SJCRH30 (cell line): ENCODE data around the gene KIRREL1. TPM values are rescaled to one million over a fixed set of nuclear protein-coding genes. Genes with fewer than 3 reads are reported as not detected.

Experiments used
- DNase-seq, 2 experiments: peaks; one replicate each; pipeline ENCODE4 v3.0.0-alpha.2; 2015 to 2020
- H3K27ac ChIP-seq: fragments of 250-450 bp; sonication (Bioruptor Pico); 2 replicates; pipeline ENCODE4 v1.5.1; 2020; ENCODE audit warnings: mild to moderate bottlenecking, moderate library complexity
- H3K27me3 ChIP-seq: fragments of 250-450 bp; sonication (Bioruptor Pico); 2 replicates; pipeline ENCODE4 v1.5.1; 2020; ENCODE audit warnings: mild to moderate bottlenecking, moderate library complexity
- H3K36me3 ChIP-seq: fragments of 250-450 bp; sonication (Bioruptor Pico); 2 replicates; pipeline ENCODE4 v1.5.1; 2020; ENCODE audit warnings: mild to moderate bottlenecking, moderate library complexity
- H3K4me1 ChIP-seq: fragments of 250-450 bp; sonication (Bioruptor Pico); 2 replicates; pipeline ENCODE4 v1.5.1; 2020; ENCODE audit warnings: mild to moderate bottlenecking, moderate library complexity
- H3K4me3 ChIP-seq: fragments of 250-450 bp; sonication (Bioruptor Pico); 2 replicates; pipeline ENCODE4 v1.5.1; 2020; ENCODE audit warnings: mild to moderate bottlenecking, moderate library complexity
- H3K9me3 ChIP-seq: fragments of 250-450 bp; sonication (Bioruptor Pico); replicated peaks from 2 replicates; pipeline ENCODE4 v1.5.1; 2020; ENCODE audit warnings: mild to moderate bottlenecking, moderate library complexity
- total RNA-seq: library from RNA; depleted of rRNA; stranded (reverse); fragments of >200 nt; shearing (Covaris generic); gene quantifications from 2 replicates; pipeline ENCODE4 v1.2.3, GENCODE V29; 2014

The KIRREL1 gene
- total RNA-seq, 1 experiment from 2014 or later, result 26.3 TPM

DNA sequence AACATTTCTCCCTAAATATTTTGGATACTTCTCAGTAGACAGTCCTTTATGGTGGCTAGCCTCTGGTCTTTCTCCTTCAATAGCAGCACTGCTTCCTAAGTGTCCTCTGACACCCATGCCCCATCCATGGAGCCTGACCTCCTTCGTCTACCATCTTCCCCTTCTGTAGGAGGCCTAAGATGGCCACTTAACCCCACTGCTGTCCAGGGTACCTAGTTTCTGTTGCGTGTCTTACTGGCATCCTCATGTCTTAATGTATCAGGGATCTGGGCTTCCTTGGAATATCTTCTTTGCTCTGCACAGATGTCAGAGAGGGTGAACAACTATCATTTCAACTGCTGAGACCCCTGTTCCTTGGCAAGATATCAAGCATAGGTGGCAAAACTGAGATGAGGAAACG is 5.4 kb upstream of the KIRREL1 start:
- H3K4me1 ChIP-seq, result no peaks in the 10 kb centered on the region
- no peaks in the 10 kb centered on the region for H3K36me3 ChIP-seq
- H3K27me3 ChIP-seq, result 0 out of 2 replicates have a peak, but pooled peaks cover 3% of the 10 kb centered on the region
- no peaks in the 10 kb centered on the region for H3K9me3 ChIP-seq
- H3K27ac ChIP-seq, result no peak overlapping the region
- DNase-seq, result no peak
- H3K4me3 ChIP-seq, result no peak overlapping the region

DNA sequence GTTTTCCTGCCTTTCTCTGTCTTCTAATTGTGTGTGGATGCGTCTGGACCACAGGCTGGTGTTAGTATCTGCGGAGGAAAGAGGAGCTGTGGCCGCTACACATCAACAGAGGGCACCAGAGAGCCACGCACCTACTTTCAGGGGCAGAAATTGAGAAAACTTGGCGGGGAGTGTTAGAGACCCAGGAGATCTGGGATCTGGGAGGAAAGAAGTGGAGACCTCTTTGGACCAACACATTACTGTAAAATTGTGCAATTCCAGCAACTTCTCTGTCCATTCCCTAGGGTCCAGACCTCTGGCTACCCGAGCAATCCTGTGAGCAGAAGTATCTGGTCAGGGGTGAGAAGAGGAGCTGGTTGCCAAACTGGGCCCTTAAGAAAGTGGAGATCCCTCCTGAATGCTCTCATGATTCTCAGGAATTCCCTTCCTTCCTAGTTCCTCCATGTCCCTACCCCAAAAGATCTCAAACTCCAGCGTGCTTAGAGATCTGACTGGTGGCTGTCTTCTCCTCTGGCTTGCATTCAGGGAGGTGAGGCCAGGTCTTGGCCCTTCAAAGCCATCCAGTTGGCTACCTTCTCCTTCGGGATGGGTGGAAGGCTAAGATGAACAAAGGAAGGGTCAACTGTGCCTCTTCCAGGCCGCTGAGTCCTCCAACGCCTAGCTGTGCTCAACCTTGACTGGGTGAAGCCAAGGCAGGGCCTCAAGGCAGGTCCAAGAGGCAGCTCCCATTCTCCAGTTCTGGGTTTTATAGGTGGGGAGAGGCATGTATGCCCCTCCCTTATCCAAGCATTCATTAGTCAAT is 1.2 kb upstream of the KIRREL1 start:
- Histone ChIP-seq H3K27ac (no peak overlapping the region), H3K36me3 (peaks cover 2% of the 10 kb centered on the region; the same call in 1 of the 2 replicates), H3K4me1 (peaks cover 8% of the 10 kb centered on the region), H3K4me3 (no peak overlapping the region; the same call in 1 of the 2 replicates), H3K9me3 (no peaks in the 10 kb centered on the region), H3K27me3 (0 out of 2 replicates have a peak, but pooled peaks cover 3% of the 10 kb centered on the region)
- peak; percentile 53 to 79 for DNase-seq

DNA sequence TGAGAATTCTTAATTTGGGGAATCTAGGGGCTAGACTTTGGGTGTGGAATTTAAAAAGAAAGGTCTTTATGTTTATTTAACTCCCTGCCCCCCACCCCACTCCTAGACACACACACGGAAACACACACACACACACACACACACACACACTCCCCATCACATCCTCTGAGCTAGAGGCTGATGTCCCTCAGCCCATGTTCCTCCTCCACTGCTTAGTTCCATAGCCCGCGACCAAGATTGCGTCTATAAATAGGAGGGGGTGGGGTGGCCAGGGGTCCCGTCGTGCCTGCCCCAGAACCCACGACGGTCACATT is 655 bp upstream of the KIRREL1 start:
- H3K9me3 ChIP-seq, result no peaks in the 10 kb centered on the region
- H3K27me3 ChIP-seq, result 0 out of 2 replicates have a peak, but pooled peaks cover 3% of the 10 kb centered on the region
- DNase-seq, result peak in 1 of 2 experiments; percentile 48
- H3K27ac ChIP-seq, result peak overlapping the region; percentile 87; the same call in 1 of the 2 replicates
- peaks cover 2% of the 10 kb centered on the region; the same call in 1 of the 2 replicates for H3K36me3 ChIP-seq
- peaks cover 8% of the 10 kb centered on the region for H3K4me1 ChIP-seq
- H3K4me3 ChIP-seq, result peak overlapping the region; percentile 97

DNA sequence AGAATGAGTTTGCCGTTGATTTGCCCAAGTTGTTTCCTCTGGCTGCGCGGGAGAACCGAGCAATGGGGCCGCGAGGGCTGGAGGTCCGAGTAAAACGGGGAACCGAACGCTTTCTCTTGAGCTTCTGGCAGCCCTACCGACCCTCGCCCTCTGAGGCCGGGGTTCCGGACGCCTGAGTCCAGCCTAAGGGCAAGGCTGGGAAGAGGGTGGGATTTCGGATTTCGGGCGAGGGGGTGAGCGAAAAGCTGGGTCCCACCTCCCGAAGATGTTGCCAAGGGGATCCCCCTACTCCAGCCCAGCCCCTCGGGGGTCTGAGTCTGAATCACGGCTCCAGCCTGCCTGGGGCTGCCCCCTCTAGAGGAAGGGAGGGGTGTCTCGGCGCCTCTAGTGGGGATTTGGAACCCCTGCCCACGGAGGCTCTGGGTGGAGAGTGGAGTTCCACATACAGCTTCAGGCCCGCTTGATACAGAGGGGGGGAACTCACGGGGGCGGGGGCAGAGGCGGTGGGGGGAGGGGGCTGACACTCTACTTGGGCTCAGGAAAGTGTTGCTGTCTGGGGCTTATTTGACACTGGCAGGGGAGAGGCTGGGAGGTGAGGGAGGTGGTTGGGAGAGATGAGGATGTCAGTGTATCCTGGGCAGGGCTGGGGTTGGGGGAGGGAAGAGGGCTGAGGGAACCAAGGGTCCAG is 617 bp downstream of the KIRREL1 start:
- peaks cover 2% of the 10 kb centered on the region; the same call in 1 of the 2 replicates for H3K36me3 ChIP-seq
- no peaks in the 10 kb centered on the region for H3K27me3 ChIP-seq
- H3K9me3 ChIP-seq, result no peaks in the 10 kb centered on the region
- peak overlapping the region; percentile 97 for H3K4me3 ChIP-seq
- H3K4me1 ChIP-seq, result peaks cover 8% of the 10 kb centered on the region
- peak in 1 of 2 experiments; percentile 40 for DNase-seq
- peak overlapping the region; percentile 87 for H3K27ac ChIP-seq

GRCh38 chr1:157994704-157995582 is 1.5 kb downstream of the KIRREL1 start:
- Histone ChIP-seq H3K4me3 (peak overlapping the region; percentile 97), H3K9me3 (no peaks in the 10 kb centered on the region), H3K27ac (no peak overlapping the region), H3K27me3 (no peaks in the 10 kb centered on the region), H3K4me1 (peaks cover 8% of the 10 kb centered on the region), H3K36me3 (peaks cover 2% of the 10 kb centered on the region; the same call in 1 of the 2 replicates)
- DNase-seq, result no peak

GRCh38 chr1:157995583-157996169 is 2.2 kb downstream of the KIRREL1 start:
- Histone ChIP-seq H3K9me3 (no peaks in the 10 kb centered on the region), H3K27ac (no peak overlapping the region), H3K27me3 (no peaks in the 10 kb centered on the region), H3K36me3 (peaks cover 2% of the 10 kb centered on the region; the same call in 1 of the 2 replicates), H3K4me1 (peaks cover 8% of the 10 kb centered on the region), H3K4me3 (no peak overlapping the region)
- DNase-seq, result no peak

DNA sequence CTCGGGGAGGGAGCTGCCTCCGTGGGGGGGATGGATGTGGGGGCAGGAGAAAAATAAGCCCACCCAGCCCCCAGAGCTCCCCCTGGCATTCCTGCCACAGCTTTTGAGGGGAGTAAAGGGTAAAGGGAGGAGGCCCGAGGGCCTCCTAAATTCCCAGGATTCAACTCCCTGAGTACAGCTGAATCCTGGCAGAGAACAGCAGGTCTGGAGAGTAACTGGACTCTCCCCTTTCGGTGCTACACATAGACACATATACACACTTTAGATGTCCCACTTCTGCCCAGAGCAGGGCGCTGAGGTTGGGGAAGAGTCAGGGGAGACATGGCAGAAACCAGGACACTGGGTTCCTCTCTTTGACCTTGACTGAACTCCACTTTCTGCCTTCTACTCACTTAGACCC is 3.0 kb downstream of the KIRREL1 start:
- no peak overlapping the region for H3K4me3 ChIP-seq
- H3K27ac ChIP-seq, result no peak overlapping the region
- peaks cover 8% of the 10 kb centered on the region for H3K4me1 ChIP-seq
- no peaks in the 10 kb centered on the region for H3K27me3 ChIP-seq
- peaks cover 2% of the 10 kb centered on the region; the same call in 1 of the 2 replicates for H3K36me3 ChIP-seq
- no peaks in the 10 kb centered on the region for H3K9me3 ChIP-seq
- DNase-seq, result no peak

DNA sequence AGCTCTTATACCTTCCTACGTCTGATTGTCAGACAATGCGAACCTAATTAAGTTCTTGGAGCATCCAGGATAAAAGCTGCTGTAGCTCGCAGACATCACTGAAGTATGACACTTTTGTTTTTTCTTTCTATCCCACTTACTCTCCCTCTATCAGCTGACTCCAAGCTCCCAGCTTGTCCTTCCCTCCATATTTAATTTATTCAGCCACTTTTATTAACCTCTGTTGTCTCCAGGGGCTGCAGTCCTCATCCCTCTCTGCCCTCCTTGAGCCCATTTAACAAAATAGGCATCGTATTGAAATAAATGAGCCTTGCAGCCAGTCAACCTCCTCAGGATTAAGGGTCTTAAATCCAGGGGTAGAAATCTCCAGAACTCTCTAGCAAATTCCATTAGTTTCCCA is 7.1 kb downstream of the KIRREL1 start:
- no peak overlapping the region for H3K4me3 ChIP-seq
- no peak for DNase-seq
- peaks cover 29% of the 10 kb centered on the region for H3K4me1 ChIP-seq
- H3K27ac ChIP-seq, result no peak overlapping the region
- no peaks in the 10 kb centered on the region for H3K27me3 ChIP-seq
- H3K36me3 ChIP-seq, result no peaks in the 10 kb centered on the region
- no peaks in the 10 kb centered on the region for H3K9me3 ChIP-seq

GRCh38 chr1:158002022-158002630 is 8.7 kb downstream of the KIRREL1 start:
- peak overlapping the region; percentile 88 for H3K27ac ChIP-seq
- peaks cover 29% of the 10 kb centered on the region for H3K4me1 ChIP-seq
- H3K27me3 ChIP-seq, result no peaks in the 10 kb centered on the region
- H3K4me3 ChIP-seq, result no peak overlapping the region
- peak; percentile 42 to 52 for DNase-seq
- no peaks in the 10 kb centered on the region for H3K9me3 ChIP-seq
- no peaks in the 10 kb centered on the region for H3K36me3 ChIP-seq

- no peak overlapping the region for H3K4me3 ChIP-seq
- H3K4me1 ChIP-seq, result peaks cover 29% of the 10 kb centered on the region
These were observed 9.4 kb downstream of the KIRREL1 start for GRCh38 chr1:158002631-158003405.

GRCh38 chr1:158003406-158003800 is 10.0 kb downstream of the KIRREL1 start:
- Histone ChIP-seq H3K27ac (peak overlapping the region; percentile 88), H3K36me3 (no peaks in the 10 kb centered on the region)
- DNase-seq, result peak in 1 of 2 experiments; percentile 49

More at GRCh38 chr1:158002631-158003405, 9.4 kb downstream of the KIRREL1 start:
- Histone ChIP-seq H3K9me3 (no peaks in the 10 kb centered on the region), H3K27ac (peak overlapping the region; percentile 88), H3K27me3 (no peaks in the 10 kb centered on the region), H3K36me3 (no peaks in the 10 kb centered on the region)
- DNase-seq, result peak; percentile 74 to 78

DNA sequence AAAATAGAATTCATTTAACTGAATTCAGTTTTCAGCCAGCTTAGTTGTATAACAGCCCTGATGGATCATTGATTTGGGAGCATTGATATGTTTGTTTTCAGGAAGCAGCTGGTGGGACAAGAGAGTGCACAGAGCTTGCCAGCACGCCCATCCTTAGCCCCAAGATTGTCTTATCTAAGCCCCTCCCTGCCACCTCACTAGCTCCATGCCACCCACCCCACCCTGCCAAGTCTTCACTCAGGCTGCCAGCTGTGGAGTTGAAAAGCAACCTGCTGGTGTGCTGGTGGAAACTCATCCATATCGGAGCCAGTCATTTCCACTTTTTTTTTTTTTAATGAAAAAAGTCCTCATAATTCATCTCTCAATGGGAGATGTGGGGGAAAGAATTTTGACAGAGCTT is 11.8 kb downstream of the KIRREL1 start:
- H3K9me3 ChIP-seq, result no peaks in the 10 kb centered on the region
- peaks cover 42% of the 10 kb centered on the region for H3K4me1 ChIP-seq
- no peaks in the 10 kb centered on the region for H3K36me3 ChIP-seq
- H3K27me3 ChIP-seq, result no peaks in the 10 kb centered on the region
- no peak overlapping the region for H3K27ac ChIP-seq
- DNase-seq, result no peak
- H3K4me3 ChIP-seq, result no peak overlapping the region

More at GRCh38 chr1:158003406-158003800, 10.0 kb downstream of the KIRREL1 start:
- Histone ChIP-seq H3K27me3 (no peaks in the 10 kb centered on the region), H3K4me1 (peaks cover 29% of the 10 kb centered on the region), H3K4me3 (no peak overlapping the region), H3K9me3 (no peaks in the 10 kb centered on the region)

DNA sequence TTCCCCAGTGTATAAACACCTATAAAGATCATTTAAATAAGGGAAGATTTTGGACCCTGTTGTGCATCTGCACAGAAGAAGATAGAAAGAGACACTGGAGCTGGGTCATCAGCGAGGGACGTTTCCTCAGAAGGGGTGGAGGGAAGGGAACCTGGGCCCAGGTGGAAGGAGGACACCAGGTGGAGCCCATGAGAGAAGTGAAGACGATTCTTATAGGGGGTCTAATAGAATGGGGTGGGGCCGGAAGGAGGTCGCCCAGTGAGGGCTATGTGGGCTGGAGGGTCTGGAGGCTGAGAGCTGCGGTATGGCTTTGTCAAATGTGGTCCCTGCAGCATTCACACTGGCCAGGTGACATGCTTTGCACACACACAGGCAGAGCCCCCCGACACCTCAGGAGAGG is 13.7 kb downstream of the KIRREL1 start:
- Histone ChIP-seq H3K27me3 (no peaks in the 10 kb centered on the region), H3K9me3 (no peaks in the 10 kb centered on the region), H3K4me3 (no peak overlapping the region), H3K27ac (no peak overlapping the region), H3K36me3 (no peaks in the 10 kb centered on the region), H3K4me1 (peaks cover 52% of the 10 kb centered on the region)
- DNase-seq, result no peak
